ENCODE data around the gene LRRC4C. TPM values are rescaled to one million over a fixed set of nuclear protein-coding genes. Genes with fewer than 3 reads are reported as not detected.

The LRRC4C gene
- total RNA-seq, 1 donor from 2014 or later: not detected

DNA sequence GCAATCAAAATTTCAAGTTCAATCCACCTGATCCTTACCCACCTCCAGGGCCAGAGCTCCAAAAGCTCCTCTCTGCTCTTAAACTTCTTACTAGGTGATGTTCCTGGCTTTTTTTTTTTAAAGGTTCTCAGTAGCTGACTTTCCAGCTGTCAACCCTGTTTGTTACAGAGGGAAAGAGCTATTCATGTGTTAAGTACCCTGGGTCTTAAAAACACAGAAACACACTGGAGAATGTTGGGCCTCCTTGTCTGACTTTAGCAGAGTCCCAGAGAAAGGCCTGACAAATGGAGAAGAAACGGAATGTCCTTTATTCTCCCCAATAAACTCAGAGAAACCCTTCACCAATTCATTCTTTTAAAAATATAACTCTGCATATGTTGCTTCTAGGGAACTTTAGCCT lies 3.2 kb downstream of the LRRC4C start:
- intact Hi-C loops (cut with micrococcal nuclease): no loop called here
- Mint-ChIP-seq H3K4me1 (ENCODE audit: low read depth) (no peaks in the 10 kb centered on the region), H3K27ac (no peak overlapping the region), H3K4me3 (no peak overlapping the region), H3K27me3 (ENCODE audit: insufficient read depth) (peaks cover 4% of the 10 kb centered on the region), H3K36me3 (ENCODE audit: low read depth) (no peaks in the 10 kb centered on the region), H3K9me3 (no peaks in the 10 kb centered on the region)
- no peak for DNase-seq (ENCODE audit: low spot score)

DNA sequence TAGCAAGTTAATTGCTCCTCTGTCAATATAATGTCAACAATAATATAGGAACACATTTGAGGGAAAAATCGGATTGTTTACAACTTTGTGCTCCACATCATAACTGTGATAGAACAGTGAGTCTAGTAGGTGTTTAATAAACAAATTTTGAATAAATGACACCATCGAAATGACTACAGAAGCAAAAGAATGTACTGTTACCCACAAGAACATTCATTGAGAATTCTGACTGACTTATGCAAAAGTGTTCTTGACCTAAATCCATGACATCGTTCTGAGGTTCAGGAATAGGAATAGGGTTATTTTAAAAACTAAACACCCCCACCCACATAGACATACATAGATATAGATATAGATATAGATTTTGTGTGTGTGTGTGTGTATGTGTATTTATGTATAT lies 8.4 kb downstream of the LRRC4C start:
- no peak for DNase-seq (ENCODE audit: low spot score)
- Mint-ChIP-seq H3K27ac (no peak overlapping the region), H3K27me3 (ENCODE audit: insufficient read depth) (no peaks in the 10 kb centered on the region), H3K9me3 (no peaks in the 10 kb centered on the region), H3K4me3 (no peak overlapping the region), H3K36me3 (ENCODE audit: low read depth) (no peaks in the 10 kb centered on the region), H3K4me1 (ENCODE audit: low read depth) (no peaks in the 10 kb centered on the region)
- intact Hi-C loops (cut with micrococcal nuclease): no loop called here

DNA sequence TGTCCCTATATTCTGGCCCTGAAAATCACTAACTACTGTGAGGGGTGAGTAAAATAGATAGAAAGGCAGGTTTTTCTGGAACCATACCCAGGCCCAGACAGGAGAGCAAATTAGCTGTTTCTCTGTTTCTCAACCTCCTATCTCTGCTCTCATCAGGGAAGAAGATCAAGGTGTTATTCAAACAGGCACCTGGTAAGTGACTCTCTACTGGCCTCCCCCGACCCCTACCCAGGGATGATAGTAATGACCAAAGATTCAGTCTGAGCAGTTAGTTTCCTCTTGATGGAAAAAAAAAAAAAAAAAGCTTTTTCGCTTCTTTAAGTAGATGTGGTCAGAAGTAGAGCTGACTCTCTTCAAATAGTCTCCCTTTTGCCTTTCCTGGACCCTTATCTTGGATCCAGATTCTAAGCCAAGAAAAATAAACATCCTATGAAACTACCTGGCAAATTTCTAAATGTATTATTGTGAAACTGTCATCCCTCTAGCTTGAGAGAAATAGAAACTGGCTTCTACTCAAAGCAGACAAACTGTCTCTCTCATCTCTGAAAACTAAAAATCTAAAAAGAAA lies 9.9 kb downstream of the LRRC4C start:
- no peaks in the 10 kb centered on the region for H3K27me3 Mint-ChIP-seq (ENCODE audit: insufficient read depth)
- no peak overlapping the region for H3K4me3 Mint-ChIP-seq
- no peaks in the 10 kb centered on the region for H3K4me1 Mint-ChIP-seq (ENCODE audit: low read depth)
- no peaks in the 10 kb centered on the region for H3K36me3 Mint-ChIP-seq (ENCODE audit: low read depth)
- intact Hi-C loops (cut with micrococcal nuclease): no loop called here
- H3K9me3 Mint-ChIP-seq: peaks cover 5% of the 10 kb centered on the region
- no peak for DNase-seq (ENCODE audit: low spot score)
- H3K27ac Mint-ChIP-seq: no peak overlapping the region

DNA sequence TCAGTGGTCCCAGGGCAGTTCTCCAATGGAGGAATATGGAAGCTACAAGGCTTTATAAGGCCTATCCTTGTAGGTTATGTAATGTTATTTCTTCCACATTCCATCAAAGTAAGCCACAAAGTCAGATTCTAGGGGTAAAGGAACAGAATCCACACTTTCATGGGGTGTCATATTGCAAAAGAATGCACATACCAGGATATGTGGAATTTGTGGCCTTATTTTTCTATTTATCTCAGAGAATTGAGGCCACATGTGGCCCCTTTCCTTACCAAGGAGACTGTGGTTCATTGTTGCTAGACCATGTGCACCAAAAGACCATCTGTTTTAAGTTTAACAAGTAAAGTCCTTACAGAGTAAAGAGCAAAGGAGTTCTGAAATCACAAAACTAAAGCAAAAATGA lies 12.9 kb downstream of the LRRC4C start:
- no peak for DNase-seq (ENCODE audit: low spot score)
- H3K9me3 Mint-ChIP-seq: peaks cover 9% of the 10 kb centered on the region
- H3K4me3 Mint-ChIP-seq: no peak overlapping the region
- intact Hi-C loops (cut with micrococcal nuclease): no loop called here
- H3K4me1 Mint-ChIP-seq (ENCODE audit: low read depth): no peaks in the 10 kb centered on the region
- H3K27ac Mint-ChIP-seq: no peak overlapping the region
- H3K27me3 Mint-ChIP-seq (ENCODE audit: insufficient read depth): no peaks in the 10 kb centered on the region
- H3K36me3 Mint-ChIP-seq (ENCODE audit: low read depth): no peaks in the 10 kb centered on the region

DNA sequence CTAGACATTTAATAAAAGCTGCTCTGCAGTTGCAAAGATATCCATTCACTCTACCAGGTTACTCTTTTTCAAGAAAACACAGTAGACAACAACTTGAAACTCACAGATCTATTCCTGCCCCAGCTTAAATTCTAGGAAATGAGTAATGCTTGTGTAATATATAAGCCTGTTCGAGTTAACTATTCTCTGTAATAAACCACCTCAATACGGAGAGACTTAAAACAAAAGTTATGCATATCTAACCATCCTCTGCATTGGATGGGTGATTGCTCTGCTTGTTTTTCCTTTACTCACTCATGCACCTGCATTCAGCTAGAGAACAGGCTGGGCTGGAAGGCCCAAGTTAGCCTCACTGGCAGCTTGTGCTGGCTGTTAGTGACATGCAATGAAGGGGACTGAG lies 13.3 kb downstream of the LRRC4C start:
- intact Hi-C loops (cut with micrococcal nuclease): no loop called here

DNA sequence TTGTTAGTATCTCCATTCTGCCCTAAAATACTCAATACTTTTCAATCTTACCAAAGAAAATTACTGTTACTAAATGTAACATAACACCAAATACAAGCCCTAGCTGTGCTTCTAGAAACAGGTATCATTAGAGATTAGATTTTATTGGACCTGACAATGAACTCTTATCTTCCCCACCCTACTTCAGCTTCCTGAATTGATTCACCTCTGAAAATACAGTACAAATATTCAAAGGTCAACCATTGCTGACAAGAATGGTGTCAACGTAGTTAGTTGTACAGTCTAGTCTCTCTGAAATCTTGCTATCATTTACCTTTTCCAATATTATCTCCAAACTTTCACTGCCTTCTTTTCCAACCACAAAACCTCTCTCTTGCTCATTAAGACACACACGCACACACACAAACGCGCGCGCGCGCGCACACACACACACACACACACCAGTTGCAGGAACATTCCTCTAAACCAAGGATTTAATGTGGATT lies 22.4 kb downstream of the LRRC4C start:
- H3K27ac Mint-ChIP-seq: no peak overlapping the region
- H3K36me3 Mint-ChIP-seq (ENCODE audit: low read depth): no peaks in the 10 kb centered on the region
- H3K9me3 Mint-ChIP-seq: no peaks in the 10 kb centered on the region
- no peaks in the 10 kb centered on the region for H3K27me3 Mint-ChIP-seq (ENCODE audit: insufficient read depth)
- no peaks in the 10 kb centered on the region for H3K4me1 Mint-ChIP-seq (ENCODE audit: low read depth)
- no peak overlapping the region for H3K4me3 Mint-ChIP-seq
- intact Hi-C loops (cut with micrococcal nuclease): no loop called here
- no peak for DNase-seq (ENCODE audit: low spot score)

More for the DNA sequence above, 13.3 kb downstream of the LRRC4C start:
- H3K4me1 Mint-ChIP-seq (ENCODE audit: low read depth): no peaks in the 10 kb centered on the region
- peaks cover 9% of the 10 kb centered on the region for H3K9me3 Mint-ChIP-seq
- no peak for DNase-seq (ENCODE audit: low spot score)
- no peak overlapping the region for H3K4me3 Mint-ChIP-seq
- H3K27me3 Mint-ChIP-seq (ENCODE audit: insufficient read depth): no peaks in the 10 kb centered on the region
- H3K27ac Mint-ChIP-seq: no peak overlapping the region
- no peaks in the 10 kb centered on the region for H3K36me3 Mint-ChIP-seq (ENCODE audit: low read depth)

DNA sequence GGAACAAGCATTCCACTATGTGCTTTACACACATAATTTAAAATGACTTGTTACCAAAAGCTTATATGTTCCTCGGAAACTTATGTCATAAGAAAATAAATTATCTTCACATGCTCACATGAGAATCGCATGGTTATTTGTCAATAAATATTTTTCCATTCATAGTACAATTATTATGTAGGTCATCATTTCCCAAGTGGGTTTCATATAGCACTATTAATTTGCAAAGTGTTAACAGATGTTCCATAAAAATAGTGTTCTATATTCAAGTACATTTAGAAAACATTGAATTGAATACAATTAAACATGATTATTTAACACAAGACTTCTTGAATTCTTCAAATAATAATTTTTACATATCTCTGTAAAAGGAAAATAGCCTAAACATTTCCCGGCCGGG lies 23.9 kb downstream of the LRRC4C start:
- Mint-ChIP-seq H3K4me3 (no peak overlapping the region), H3K9me3 (no peaks in the 10 kb centered on the region), H3K36me3 (ENCODE audit: low read depth) (no peaks in the 10 kb centered on the region), H3K27me3 (ENCODE audit: insufficient read depth) (no peaks in the 10 kb centered on the region), H3K4me1 (ENCODE audit: low read depth) (no peaks in the 10 kb centered on the region), H3K27ac (no peak overlapping the region)
- no peak for DNase-seq (ENCODE audit: low spot score)
- intact Hi-C loops (cut with micrococcal nuclease): no loop called here

DNA sequence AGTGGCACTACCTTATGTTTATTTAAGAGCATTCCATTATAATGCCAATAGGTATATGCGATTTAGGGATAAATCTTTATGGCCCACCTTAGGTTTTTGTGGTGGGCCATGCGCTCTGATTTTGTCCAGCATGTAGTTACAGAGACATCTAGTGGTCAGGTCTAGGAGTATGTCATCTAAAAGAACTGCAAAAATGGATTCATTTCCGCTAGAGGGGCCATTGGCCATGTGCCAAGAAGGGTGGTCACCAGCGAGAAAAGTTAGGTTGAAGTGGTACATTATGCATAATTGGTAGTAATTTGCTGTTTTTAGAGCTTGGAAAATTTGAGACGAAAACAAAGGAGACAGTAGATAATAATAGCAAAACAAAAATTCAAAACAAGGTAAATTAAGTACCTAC lies 27.7 kb downstream of the LRRC4C start:
- no peaks in the 10 kb centered on the region for H3K27me3 Mint-ChIP-seq (ENCODE audit: insufficient read depth)
- DNase-seq (ENCODE audit: low spot score): no peak
- intact Hi-C loops (cut with micrococcal nuclease): no loop called here
- no peak overlapping the region for H3K4me3 Mint-ChIP-seq
- no peaks in the 10 kb centered on the region for H3K36me3 Mint-ChIP-seq (ENCODE audit: low read depth)
- H3K9me3 Mint-ChIP-seq: peaks cover 3% of the 10 kb centered on the region
- H3K4me1 Mint-ChIP-seq (ENCODE audit: low read depth): no peaks in the 10 kb centered on the region
- H3K27ac Mint-ChIP-seq: no peak overlapping the region

DNA sequence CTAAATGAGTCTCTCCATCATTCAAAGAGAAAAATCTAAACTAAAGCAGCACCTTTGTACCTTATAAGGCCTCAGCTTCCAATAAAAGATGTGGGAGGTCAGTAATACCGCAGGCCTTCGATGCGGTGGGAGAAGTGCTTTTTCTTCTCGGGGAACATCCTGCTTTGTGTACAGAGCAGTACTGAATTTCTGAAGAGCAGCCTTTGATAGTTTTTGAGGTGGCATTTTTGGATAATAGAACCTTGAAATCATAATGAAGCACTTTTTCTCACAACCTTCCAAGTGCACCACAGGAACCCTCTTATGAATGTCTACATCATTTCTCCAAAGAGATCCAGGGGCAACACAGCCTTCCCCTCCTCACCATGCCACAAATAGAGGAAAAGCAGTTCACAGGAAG lies 39.6 kb downstream of the LRRC4C start:
- Mint-ChIP-seq H3K27me3 (ENCODE audit: insufficient read depth) (no peaks in the 10 kb centered on the region), H3K36me3 (ENCODE audit: low read depth) (no peaks in the 10 kb centered on the region)
- intact Hi-C loops (cut with micrococcal nuclease): no loop called here

DNA sequence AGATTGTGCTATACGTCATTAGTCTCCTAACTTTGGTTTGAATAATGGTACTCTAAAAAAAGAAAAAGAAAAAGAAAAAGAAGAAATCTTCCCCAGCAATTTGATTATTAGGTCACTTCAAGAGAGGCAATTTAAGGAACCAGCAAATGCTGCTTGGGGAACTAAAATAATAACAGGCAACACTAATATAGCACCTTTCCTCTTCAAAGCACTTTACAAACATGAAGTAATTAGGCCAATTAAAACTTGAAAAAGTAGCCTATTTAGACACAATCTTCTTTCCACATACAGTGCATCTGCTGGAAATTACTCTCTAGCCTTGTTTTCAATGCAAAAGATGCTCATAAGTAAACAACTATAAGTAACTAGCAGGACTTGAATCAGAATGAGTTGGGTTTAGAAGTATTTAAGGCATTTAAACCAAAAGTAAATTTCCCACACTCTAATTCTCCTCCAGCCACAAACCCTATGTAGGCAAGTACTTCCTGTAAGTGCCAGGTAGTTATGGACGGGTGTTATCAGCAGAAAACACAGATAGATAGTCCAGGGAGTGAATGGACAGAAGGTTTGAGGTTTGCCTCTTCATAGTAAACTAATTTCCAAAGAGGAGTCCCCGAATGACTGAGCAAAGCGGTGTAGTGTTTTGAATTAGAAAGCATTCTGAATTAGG lies 44.5 kb downstream of the LRRC4C start:
- Mint-ChIP-seq H3K27ac (no peak overlapping the region), H3K4me1 (ENCODE audit: low read depth) (no peaks in the 10 kb centered on the region), H3K36me3 (ENCODE audit: low read depth) (no peaks in the 10 kb centered on the region), H3K9me3 (peaks cover 1% of the 10 kb centered on the region), H3K4me3 (no peak overlapping the region), H3K27me3 (ENCODE audit: insufficient read depth) (no peaks in the 10 kb centered on the region)
- DNase-seq (ENCODE audit: low spot score): no peak
- intact Hi-C loops (cut with micrococcal nuclease): no loop called here

More for the DNA sequence above, 39.6 kb downstream of the LRRC4C start:
- no peak for DNase-seq (ENCODE audit: low spot score)
- H3K4me3 Mint-ChIP-seq: no peak overlapping the region
- H3K9me3 Mint-ChIP-seq: peaks cover 13% of the 10 kb centered on the region
- H3K4me1 Mint-ChIP-seq (ENCODE audit: low read depth): no peaks in the 10 kb centered on the region
- H3K27ac Mint-ChIP-seq: no peak overlapping the region

DNA sequence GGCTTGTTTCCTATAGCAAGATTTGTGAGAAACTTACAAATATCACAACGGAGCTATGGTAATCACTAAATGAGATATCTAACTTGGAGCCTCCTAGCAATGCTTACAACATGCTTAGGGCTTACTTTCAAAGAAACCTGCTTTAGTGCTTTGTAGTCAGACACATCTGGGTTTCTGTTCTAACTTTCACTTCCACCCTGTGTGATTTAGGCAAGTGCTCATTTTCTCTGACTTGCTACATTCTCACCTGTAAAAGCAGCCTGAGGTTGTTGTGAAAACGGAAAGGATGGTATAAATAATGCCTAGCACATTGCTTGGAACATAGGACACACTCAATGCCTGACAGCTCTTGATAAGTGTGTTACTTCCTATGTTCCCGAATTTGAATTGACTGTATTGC lies 45.6 kb downstream of the LRRC4C start:
- no peak overlapping the region for H3K4me3 Mint-ChIP-seq
- no peaks in the 10 kb centered on the region for H3K36me3 Mint-ChIP-seq (ENCODE audit: low read depth)
- no peaks in the 10 kb centered on the region for H3K4me1 Mint-ChIP-seq (ENCODE audit: low read depth)
- peaks cover 4% of the 10 kb centered on the region for H3K9me3 Mint-ChIP-seq
- DNase-seq (ENCODE audit: low spot score): no peak
- H3K27me3 Mint-ChIP-seq (ENCODE audit: insufficient read depth): no peaks in the 10 kb centered on the region
- intact Hi-C loops (cut with micrococcal nuclease): no loop called here
- no peak overlapping the region for H3K27ac Mint-ChIP-seq

DNA sequence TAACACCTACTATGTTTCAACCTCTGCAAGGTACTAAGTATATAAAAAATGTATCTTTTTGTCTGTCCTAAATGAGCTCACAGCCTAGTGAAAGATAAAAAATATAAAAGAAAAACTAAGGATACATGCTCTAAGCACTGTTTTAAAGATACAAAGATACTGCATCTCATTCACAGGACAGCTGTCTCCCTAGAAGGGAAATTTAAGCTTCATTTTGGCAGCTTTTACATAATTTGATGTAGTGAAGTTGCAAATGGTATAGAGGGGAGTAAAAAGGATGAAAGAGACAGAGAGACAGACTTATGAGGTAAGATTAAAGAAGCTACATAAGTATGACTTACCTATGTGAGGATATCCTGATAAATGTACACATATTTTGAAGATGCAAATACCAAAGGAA lies 53.6 kb downstream of the LRRC4C start:
- no peak for DNase-seq (ENCODE audit: low spot score)
- no peak overlapping the region for H3K4me3 Mint-ChIP-seq
- intact Hi-C loops (cut with micrococcal nuclease): no loop called here
- no peaks in the 10 kb centered on the region for H3K27me3 Mint-ChIP-seq (ENCODE audit: insufficient read depth)
- no peak overlapping the region for H3K27ac Mint-ChIP-seq
- peaks cover 11% of the 10 kb centered on the region for H3K9me3 Mint-ChIP-seq
- no peaks in the 10 kb centered on the region for H3K36me3 Mint-ChIP-seq (ENCODE audit: low read depth)
- H3K4me1 Mint-ChIP-seq (ENCODE audit: low read depth): no peaks in the 10 kb centered on the region

DNA sequence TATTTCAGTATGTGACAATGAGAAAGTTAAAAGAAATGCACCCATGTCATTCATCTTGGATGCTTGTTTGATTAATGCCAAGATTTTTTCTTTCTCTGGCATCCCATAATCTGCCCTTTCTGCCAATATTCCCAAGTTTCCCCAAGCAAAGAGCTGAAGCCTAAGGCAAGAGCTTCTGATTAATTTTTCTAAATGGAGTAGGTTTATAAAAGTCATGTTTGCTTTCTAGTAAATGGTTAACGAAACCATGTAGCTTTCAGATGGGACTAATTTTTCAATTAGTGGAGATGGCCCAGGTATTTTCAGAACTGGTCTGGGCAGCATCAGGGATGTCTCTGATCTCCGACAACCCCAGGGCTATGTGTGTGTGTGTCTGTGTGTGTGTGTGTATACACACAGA lies 55.3 kb downstream of the LRRC4C start:
- Mint-ChIP-seq H3K27me3 (ENCODE audit: insufficient read depth) (no peaks in the 10 kb centered on the region), H3K4me1 (ENCODE audit: low read depth) (no peaks in the 10 kb centered on the region), H3K27ac (no peak overlapping the region), H3K9me3 (peaks cover 6% of the 10 kb centered on the region), H3K4me3 (no peak overlapping the region), H3K36me3 (ENCODE audit: low read depth) (no peaks in the 10 kb centered on the region)
- DNase-seq (ENCODE audit: low spot score): no peak
- intact Hi-C loops (cut with micrococcal nuclease): no loop called here

DNA sequence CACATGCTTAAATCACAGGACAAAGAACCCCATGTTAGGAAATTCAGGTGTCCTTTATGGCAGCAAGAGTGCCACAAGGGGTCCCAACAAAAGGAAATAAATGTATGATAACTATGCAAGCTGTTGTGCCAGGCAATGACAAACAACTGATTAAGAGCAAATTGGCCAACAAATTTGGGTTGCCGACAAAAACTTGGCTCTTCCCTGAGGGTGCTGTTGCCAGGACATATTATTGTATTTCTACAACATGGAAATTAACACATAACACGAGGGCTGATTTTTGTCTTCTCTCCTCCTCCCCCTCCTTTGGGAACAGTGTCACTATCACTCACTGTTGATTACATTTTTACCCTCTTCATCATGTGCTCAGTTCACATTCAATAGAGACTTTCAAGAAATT lies 56.0 kb downstream of the LRRC4C start:
- Mint-ChIP-seq H3K4me3 (no peak overlapping the region), H3K27me3 (ENCODE audit: insufficient read depth) (no peaks in the 10 kb centered on the region), H3K27ac (no peak overlapping the region), H3K36me3 (ENCODE audit: low read depth) (no peaks in the 10 kb centered on the region), H3K9me3 (peaks cover 6% of the 10 kb centered on the region), H3K4me1 (ENCODE audit: low read depth) (no peaks in the 10 kb centered on the region)
- no peak for DNase-seq (ENCODE audit: low spot score)
- intact Hi-C loops (cut with micrococcal nuclease): no loop called here
